ENCODE results near the gene USP17L10. TPM values are rescaled to one million over a fixed set of nuclear protein-coding genes. Genes with fewer than 3 reads are reported as not detected.
"Not testable (repeated sequence)": the region's sequence is repeated elsewhere in the genome, so short reads cannot be mapped to it uniquely, and the experiment has no call there.

USP17L10 gene, protein sequence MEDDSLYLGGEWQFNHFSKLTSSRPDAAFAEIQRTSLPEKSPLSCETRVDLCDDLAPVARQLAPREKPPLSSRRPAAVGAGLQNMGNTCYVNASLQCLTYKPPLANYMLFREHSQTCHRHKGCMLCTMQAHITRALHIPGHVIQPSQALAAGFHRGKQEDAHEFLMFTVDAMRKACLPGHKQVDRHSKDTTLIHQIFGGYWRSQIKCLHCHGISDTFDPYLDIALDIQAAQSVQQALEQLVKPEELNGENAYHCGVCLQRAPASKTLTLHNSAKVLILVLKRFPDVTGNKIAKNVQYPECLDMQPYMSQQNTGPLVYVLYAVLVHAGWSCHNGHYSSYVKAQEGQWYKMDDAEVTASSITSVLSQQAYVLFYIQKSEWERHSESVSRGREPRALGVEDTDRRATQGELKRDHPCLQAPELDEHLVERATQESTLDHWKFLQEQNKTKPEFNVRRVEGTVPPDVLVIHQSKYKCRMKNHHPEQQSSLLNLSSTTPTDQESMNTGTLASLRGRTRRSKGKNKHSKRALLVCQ
- polyA plus RNA-seq, result not detected

DNA sequence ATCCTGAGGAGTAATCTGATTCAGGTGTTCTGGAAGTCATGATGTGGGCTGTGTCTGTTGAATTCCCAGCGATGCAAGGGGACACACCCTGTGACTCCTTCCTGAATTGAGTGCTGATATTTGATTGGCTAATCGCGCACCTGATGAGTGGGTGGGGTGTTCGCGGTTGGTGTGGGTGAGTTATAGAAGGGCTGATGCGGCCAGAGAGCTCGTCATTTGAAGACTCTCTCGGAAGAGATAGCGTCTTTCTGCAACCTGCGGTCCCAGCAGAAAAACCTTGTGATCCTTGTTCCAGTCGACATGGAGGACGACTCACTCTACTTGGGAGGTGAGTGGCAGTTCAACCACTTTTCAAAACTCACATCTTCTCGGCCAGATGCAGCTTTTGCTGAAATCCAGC is at the start of gene USP17L10:
Gene USP17L10 (plus strand): TSS at position 301 of the 400 bp plus-strand sequence. CDS start 0 bp downstream, at position 301.
- not testable (repeated sequence) for H3K27ac Mint-ChIP-seq

DNA sequence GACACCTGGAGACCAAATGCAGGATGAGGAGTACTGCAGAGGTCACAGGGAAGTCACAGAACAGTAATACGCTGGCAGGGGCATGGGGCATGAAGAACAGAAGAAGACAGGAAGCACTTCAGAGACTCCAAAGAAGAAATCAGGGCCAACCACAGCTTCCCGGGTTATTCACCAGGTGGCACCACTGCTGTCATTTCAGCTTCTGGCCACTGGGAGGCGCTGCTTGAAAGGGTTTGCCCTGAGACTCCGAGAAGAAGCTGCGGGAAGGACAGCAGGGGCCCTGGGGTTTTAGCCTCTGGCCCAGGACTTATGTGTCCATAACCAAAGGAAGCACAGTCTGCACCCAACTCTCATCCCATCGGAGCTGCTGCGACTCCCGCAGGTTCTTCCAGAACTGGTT is 44.5 kb upstream of the USP17L10 start:
- not testable (repeated sequence) for H3K36me3 Mint-ChIP-seq, H3K4me3 Mint-ChIP-seq, H3K27ac Mint-ChIP-seq, H3K4me1 Mint-ChIP-seq, H3K9me3 Mint-ChIP-seq, H3K27me3 Mint-ChIP-seq

More for the DNA sequence above, at the start of gene USP17L10:
- not testable (repeated sequence) for H3K27me3 Mint-ChIP-seq, H3K4me3 Mint-ChIP-seq, H3K4me1 Mint-ChIP-seq, H3K36me3 Mint-ChIP-seq, H3K9me3 Mint-ChIP-seq

DNA sequence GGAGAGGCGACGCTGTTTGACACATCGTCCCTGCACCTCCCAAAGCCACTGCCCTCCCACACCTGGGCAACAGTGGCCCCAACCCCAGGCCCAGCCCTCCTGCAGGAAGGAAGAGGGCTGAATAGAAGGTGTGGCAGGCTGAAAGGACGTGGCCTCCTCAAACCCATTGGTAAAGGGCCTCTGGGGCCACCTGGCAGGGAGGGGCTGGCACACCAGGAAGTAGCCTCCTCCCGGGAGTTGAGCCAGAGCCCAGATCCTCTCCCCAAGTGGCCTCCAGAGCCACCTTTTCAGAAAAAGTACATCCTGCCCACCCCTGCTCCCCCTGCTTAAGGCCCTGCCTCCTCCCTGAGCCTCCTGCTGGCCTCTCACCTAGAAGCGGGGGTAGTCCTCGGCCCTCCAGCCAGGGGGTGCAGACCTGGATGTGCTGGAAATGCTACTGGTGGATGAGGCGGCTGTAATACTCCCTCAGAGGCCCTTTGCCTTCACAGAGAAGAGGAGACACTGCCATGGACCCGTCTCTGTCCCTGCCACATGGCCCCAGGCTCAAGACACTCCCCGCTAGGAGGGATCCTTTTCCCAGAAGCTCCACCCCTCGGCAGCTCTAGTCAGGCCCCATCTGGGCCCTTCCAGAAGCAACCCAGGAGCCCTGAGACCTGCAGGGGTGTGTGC is 40.5 kb upstream of the USP17L10 start, which contains the start of gene FAM90A26:
Gene FAM90A26 (plus strand): TSS at position 619 of the 669 bp plus-strand sequence. CDS start 2,764 bp downstream, outside the sequence.
- H3K36me3 Mint-ChIP-seq, H3K4me3 Mint-ChIP-seq, H3K27me3 Mint-ChIP-seq, H3K4me1 Mint-ChIP-seq, H3K9me3 Mint-ChIP-seq, H3K27ac Mint-ChIP-seq: not testable (repeated sequence)

DNA sequence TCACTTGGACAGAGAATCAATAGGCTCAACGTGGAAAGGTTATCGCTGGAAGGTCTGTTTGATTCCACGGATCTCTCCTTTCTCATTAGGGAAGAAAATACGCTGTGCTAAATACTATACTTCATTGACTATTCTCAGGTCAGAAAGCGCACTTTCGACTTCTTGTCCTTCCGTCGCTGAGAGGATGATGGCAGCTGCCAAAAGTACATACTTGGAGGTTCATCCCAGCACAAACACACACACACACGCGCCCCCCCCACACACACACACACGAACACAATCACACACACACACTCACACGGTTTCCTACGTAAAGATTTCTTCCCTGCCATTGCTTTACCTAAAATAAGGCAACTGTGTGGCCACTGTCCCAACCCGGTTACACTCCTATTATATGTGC is 4.2 kb downstream of the USP17L10 start:
- H3K27ac Mint-ChIP-seq, H3K4me3 Mint-ChIP-seq, H3K4me1 Mint-ChIP-seq, H3K36me3 Mint-ChIP-seq, H3K27me3 Mint-ChIP-seq, H3K9me3 Mint-ChIP-seq: not testable (repeated sequence)

DNA sequence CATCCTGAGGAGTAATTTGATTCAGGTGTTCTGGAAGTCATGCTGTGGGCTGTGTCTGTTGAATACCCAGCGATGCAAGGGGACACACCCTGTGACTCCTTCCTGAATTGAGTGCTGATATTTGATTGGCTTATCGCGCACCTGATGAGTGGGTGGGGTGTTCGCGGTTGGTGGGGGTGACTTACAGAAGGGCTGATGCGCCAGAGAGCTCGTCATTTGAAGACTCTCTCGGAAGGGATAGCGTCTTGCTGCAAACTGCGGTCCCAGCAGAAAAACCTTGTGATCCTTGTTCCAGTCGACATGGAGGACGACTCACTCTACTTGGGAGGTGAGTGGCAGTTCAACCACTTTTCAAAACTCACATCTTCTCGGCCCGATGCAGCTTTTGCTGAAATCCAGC is 4.6 kb downstream of the USP17L10 start, which contains the start of gene USP17L11:
Gene USP17L11 (plus strand): TSS at position 301 of the 400 bp plus-strand sequence. CDS start 0 bp downstream, at position 301.
- H3K27me3 Mint-ChIP-seq, H3K36me3 Mint-ChIP-seq, H3K9me3 Mint-ChIP-seq, H3K4me3 Mint-ChIP-seq, H3K27ac Mint-ChIP-seq, H3K4me1 Mint-ChIP-seq: not testable (repeated sequence)

DNA sequence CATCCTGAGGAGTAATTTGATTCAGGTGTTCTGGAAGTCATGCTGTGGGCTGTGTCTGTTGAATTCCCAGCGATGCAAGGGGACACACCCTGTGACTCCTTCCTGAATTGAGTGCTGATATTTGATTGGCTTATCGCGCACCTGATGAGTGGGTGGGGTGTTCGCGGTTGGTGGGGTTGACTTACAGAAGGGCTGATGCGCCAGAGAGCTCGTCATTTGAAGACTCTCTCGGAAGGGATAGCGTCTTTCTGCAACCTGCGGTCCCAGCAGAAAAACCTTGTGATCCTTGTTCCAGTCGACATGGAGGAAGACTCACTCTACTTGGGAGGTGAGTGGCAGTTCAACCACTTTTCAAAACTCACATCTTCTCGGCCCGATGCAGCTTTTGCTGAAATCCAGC is 9.4 kb downstream of the USP17L10 start, which contains the start of gene USP17L12:
Gene USP17L12 (plus strand): TSS at position 301 of the 400 bp plus-strand sequence. CDS start 0 bp downstream, at position 301.
- not testable (repeated sequence) for H3K4me1 Mint-ChIP-seq, H3K27me3 Mint-ChIP-seq, H3K27ac Mint-ChIP-seq, H3K4me3 Mint-ChIP-seq, H3K9me3 Mint-ChIP-seq, H3K36me3 Mint-ChIP-seq

DNA sequence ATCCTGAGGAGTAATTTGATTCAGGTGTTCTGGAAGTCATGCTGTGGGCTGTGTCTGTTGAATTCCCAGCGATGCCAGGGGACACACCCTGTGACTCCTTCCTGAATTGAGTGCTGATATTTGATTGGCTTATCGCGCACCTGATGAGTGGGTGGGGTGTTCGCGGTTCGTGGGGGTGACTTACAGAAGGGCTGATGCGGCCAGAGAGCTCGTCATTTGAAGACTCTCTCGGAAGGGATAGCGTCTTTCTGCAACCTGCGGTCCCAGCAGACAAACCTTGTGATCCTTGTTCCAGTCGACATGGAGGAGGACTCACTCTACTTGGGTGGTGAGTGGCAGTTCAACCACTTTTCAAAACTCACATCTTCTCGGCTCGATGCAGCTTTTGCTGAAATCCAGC is 14.1 kb downstream of the USP17L10 start, which contains the start of gene USP17L13:
Gene USP17L13 (plus strand): TSS at position 301 of the 400 bp plus-strand sequence. CDS start 0 bp downstream, at position 301.
- not testable (repeated sequence) for H3K27ac Mint-ChIP-seq, H3K9me3 Mint-ChIP-seq, H3K4me3 Mint-ChIP-seq, H3K36me3 Mint-ChIP-seq, H3K4me1 Mint-ChIP-seq, H3K27me3 Mint-ChIP-seq

DNA sequence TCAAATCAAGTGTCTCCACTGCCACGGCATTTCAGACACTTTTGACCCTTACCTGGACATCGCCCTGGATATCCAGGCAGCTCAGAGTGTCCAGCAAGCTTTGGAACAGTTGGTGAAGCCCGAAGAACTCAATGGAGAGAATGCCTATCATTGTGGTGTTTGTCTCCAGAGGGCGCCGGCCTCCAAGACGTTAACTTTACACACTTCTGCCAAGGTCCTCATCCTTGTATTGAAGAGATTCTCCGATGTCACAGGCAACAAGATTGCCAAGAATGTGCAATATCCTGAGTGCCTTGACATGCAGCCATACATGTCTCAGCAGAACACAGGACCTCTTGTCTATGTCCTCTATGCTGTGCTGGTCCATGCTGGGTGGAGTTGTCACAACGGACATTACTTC is 19.8 kb downstream of the USP17L10 start:
- H3K27ac Mint-ChIP-seq, H3K9me3 Mint-ChIP-seq, H3K4me3 Mint-ChIP-seq, H3K4me1 Mint-ChIP-seq, H3K36me3 Mint-ChIP-seq, H3K27me3 Mint-ChIP-seq: not testable (repeated sequence)

DNA sequence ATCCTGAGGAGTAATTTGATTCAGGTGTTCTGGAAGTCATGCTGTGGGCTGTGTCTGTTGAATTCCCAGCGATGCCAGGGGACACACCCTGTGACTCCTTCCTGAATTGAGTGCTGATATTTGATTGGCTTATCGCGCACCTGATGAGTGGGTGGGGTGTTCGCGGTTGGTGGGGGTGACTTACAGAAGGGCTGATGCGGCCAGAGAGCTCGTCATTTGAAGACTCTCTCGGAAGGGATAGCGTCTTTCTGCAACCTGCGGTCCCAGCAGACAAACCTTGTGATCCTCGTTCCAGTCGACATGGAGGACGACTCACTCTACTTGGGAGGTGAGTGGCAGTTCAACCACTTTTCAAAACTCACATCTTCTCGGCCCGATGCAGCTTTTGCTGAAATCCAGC is 23.6 kb downstream of the USP17L10 start, which contains the start of gene USP17L15:
Gene USP17L15 (plus strand): TSS at position 301 of the 400 bp plus-strand sequence. CDS start 0 bp downstream, at position 301.
- H3K27ac Mint-ChIP-seq, H3K4me1 Mint-ChIP-seq, H3K27me3 Mint-ChIP-seq, H3K9me3 Mint-ChIP-seq, H3K4me3 Mint-ChIP-seq, H3K36me3 Mint-ChIP-seq: not testable (repeated sequence)

DNA sequence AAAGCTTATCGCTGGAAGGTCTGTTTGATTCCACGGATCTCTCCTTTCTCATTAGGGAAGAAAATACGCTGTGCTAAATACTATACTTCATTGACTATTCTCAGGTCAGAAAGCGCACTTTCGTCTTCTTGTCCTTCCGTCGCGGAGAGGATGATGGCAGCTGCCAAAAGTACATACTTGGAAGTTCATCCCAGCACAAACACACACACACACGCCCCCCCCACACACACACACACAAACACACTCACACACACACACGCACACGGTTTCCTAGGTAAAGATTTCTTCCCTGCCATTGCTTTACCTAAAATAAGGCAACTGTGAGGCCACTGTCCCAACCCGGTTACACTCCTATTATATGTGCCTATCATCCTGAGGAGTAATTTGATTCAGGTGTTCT is 28.0 kb downstream of the USP17L10 start:
- H3K27ac Mint-ChIP-seq, H3K4me3 Mint-ChIP-seq, H3K4me1 Mint-ChIP-seq, H3K27me3 Mint-ChIP-seq, H3K36me3 Mint-ChIP-seq, H3K9me3 Mint-ChIP-seq: not testable (repeated sequence)

DNA sequence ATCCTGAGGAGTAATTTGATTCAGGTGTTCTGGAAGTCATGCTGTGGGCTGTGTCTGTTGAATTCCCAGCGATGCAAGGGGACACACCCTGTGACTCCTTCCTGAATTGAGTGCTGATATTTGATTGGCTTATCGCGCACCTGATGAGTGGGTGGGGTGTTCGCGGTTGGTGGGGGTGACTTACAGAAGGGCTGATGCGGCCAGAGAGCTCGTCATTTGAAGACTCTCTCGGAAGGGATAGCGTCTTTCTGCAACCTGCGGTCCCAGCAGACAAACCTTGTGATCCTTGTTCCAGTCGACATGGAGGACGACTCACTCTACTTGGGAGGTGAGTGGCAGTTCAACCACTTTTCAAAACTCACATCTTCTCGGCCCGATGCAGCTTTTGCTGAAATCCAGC is 33.1 kb downstream of the USP17L10 start, which contains the start of gene USP17L17:
Gene USP17L17 (plus strand): TSS at position 301 of the 400 bp plus-strand sequence. CDS start 0 bp downstream, at position 301.
- H3K36me3 Mint-ChIP-seq, H3K27ac Mint-ChIP-seq, H3K4me1 Mint-ChIP-seq, H3K27me3 Mint-ChIP-seq, H3K9me3 Mint-ChIP-seq, H3K4me3 Mint-ChIP-seq: not testable (repeated sequence)

DNA sequence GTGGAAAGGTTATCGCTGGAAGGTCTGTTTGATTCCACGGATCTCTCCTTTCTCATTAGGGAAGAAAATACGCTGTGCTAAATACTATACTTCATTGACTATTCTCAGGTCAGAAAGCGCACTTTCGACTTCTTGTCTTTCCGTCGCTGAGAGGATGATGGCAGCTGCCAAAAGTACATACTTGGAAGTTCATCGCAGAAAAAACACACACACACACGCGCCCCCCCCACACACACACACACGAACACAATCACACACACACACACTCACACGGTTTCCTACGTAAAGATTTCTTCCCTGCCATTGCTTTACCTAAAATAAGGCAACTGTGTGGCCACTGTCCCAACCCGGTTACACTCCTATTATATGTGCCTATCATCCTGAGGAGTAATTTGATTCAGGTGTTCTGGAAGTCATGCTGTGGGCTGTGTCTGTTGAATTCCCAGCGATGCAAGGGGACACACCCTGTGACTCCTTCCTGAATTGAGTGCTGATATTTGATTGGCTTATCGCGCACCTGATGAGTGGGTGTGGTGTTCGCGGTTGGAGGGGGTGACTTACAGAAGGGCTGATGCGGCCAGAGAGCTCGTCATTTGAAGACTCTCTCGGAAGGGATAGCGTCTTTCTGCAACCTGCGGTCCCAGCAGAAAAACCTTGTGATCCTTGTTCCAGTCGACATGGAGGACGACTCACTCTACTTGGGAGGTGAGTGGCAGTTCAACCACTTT is 37.7 kb downstream of the USP17L10 start, which contains the start of gene USP17L18:
Gene USP17L18 (plus strand): TSS at position 678 of the 728 bp plus-strand sequence. CDS start 0 bp downstream, at position 678.
- H3K9me3 Mint-ChIP-seq, H3K4me1 Mint-ChIP-seq, H3K27me3 Mint-ChIP-seq, H3K27ac Mint-ChIP-seq, H3K36me3 Mint-ChIP-seq, H3K4me3 Mint-ChIP-seq: not testable (repeated sequence)

DNA sequence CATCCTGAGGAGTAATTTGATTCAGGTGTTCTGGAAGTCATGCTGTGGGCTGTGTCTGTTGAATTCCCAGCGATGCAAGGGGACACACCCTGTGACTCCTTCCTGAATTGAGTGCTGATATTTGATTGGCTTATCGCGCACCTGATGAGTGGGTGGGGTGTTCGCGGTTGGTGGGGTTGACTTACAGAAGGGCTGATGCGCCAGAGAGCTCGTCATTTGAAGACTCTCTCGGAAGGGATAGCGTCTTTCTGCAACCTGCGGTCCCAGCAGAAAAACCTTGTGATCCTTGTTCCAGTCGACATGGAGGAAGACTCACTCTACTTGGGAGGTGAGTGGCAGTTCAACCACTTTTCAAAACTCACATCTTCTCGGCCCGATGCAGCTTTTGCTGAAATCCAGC is 42.6 kb downstream of the USP17L10 start, which contains the start of gene USP17L19:
Gene USP17L19 (plus strand): TSS at position 301 of the 400 bp plus-strand sequence. CDS start 0 bp downstream, at position 301.
- H3K27me3 Mint-ChIP-seq, H3K4me3 Mint-ChIP-seq, H3K36me3 Mint-ChIP-seq, H3K4me1 Mint-ChIP-seq, H3K9me3 Mint-ChIP-seq, H3K27ac Mint-ChIP-seq: not testable (repeated sequence)

DNA sequence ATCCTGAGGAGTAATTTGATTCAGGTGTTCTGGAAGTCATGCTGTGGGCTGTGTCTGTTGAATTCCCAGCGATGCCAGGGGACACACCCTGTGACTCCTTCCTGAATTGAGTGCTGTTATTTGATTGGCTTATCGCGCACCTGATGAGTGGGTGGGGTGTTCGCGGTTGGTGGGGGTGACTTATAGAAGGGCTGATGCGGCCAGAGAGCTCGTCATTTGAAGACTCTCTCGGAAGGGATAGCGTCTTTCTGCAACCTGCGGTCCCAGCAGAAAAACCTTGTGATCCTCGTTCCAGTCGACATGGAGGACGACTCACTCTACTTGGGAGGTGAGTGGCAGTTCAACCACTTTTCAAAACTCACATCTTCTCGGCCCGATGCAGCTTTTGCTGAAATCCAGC is 47.4 kb downstream of the USP17L10 start, which contains the start of gene USP17L20:
Gene USP17L20 (plus strand): TSS at position 301 of the 400 bp plus-strand sequence. CDS start 0 bp downstream, at position 301.
- not testable (repeated sequence) for H3K4me1 Mint-ChIP-seq, H3K27ac Mint-ChIP-seq, H3K27me3 Mint-ChIP-seq, H3K36me3 Mint-ChIP-seq, H3K9me3 Mint-ChIP-seq, H3K4me3 Mint-ChIP-seq

Data from IgD-negative memory B cell (primary cell).